HFFc6 (cell line): Measurements from ENCODE around the gene MAPRE2. TPM values are rescaled to one million over a fixed set of nuclear protein-coding genes. Genes with fewer than 3 reads are reported as not detected.

ENCODE experiments used
- DNase-seq: peaks from one replicate; pipeline ENCODE4 v3.0.0-alpha.2; 2018
- H3K27ac Mint-ChIP-seq: 2 replicates; pipeline ENCODE4 v1.8.0; 2020; ENCODE audit warnings: mild to moderate bottlenecking, mixed read lengths
- H3K27me3 Mint-ChIP-seq: 2 replicates; pipeline ENCODE4 v1.8.0; 2021; ENCODE audit warnings: mild to moderate bottlenecking, moderate library complexity, mixed read lengths; ENCODE audit not compliant: insufficient read depth
- H3K36me3 Mint-ChIP-seq: 2 replicates; pipeline ENCODE4 v1.8.0; 2021; ENCODE audit warnings: low read depth, mixed read lengths
- H3K4me1 Mint-ChIP-seq: 2 replicates; pipeline ENCODE4 v1.8.0; 2020; ENCODE audit warnings: low read depth, mixed read lengths
- H3K4me3 Mint-ChIP-seq: 2 replicates; pipeline ENCODE4 v1.8.0; 2020; ENCODE audit warnings: mild to moderate bottlenecking, moderate library complexity, mixed read lengths
- H3K9me3 Mint-ChIP-seq: 2 replicates; pipeline ENCODE4 v1.8.0; 2020; ENCODE audit warnings: mild to moderate bottlenecking, mixed read lengths
- CTCF ChIP-seq: fragments of 200-600 bp; sonication (generic); IDR thresholded peaks from 2 replicates; pipeline ENCODE4 v1.5.0; 2021; ENCODE audit warnings: antibody characterized with exemption, mild to moderate bottlenecking
- total RNA-seq, 6 experiments: library from RNA; stranded (reverse); fragmentation: NEBNext Ultra II Directional; extraction: Animal tissue kit (Norgen Biotek cat#: 25700); gene quantifications; 2 replicates in 1 of 6; 3 replicates in 5 of 6; pipeline ENCODE4 v1.2.3, GENCODE V29; 2021

Gene MAPRE2
- total RNA-seq, 6 experiments from 2014 or later: 22.4 to 39.1 (median 24.4) TPM

- no peak for TF ChIP-seq CTCF
- DNase-seq: no peak
- peaks cover 19% of the 10 kb centered on the region for H3K27me3 Mint-ChIP-seq
- H3K4me1 Mint-ChIP-seq: no peaks in the 10 kb centered on the region
- no peak overlapping the region for H3K4me3 Mint-ChIP-seq
- no peaks in the 10 kb centered on the region for H3K36me3 Mint-ChIP-seq
- H3K9me3 Mint-ChIP-seq: no peaks in the 10 kb centered on the region
- no peak overlapping the region for H3K27ac Mint-ChIP-seq
Measured at GRCh38 chr18:35189510-35189909, 148.3 kb downstream of the MAPRE2 start.

GRCh38 chr18:35190948-35191697 is 149.9 kb downstream of the MAPRE2 start:
- no peak overlapping the region for H3K27ac Mint-ChIP-seq
- H3K9me3 Mint-ChIP-seq: no peaks in the 10 kb centered on the region

GRCh38 chr18:35191698-35192025 is 150.4 kb downstream of the MAPRE2 start:
- H3K36me3 Mint-ChIP-seq: no peaks in the 10 kb centered on the region
- TF ChIP-seq CTCF: no peak
- no peaks in the 10 kb centered on the region for H3K9me3 Mint-ChIP-seq
- H3K27ac Mint-ChIP-seq: no peak overlapping the region
- peaks cover 19% of the 10 kb centered on the region for H3K27me3 Mint-ChIP-seq
- H3K4me1 Mint-ChIP-seq: no peaks in the 10 kb centered on the region
- no peak for DNase-seq
- H3K4me3 Mint-ChIP-seq: no peak overlapping the region; the same call in 1 of the 2 replicates

More at GRCh38 chr18:35190948-35191697, 149.9 kb downstream of the MAPRE2 start:
- H3K4me3 Mint-ChIP-seq: no peak overlapping the region; the same call in 1 of the 2 replicates
- no peaks in the 10 kb centered on the region for H3K36me3 Mint-ChIP-seq
- H3K4me1 Mint-ChIP-seq: no peaks in the 10 kb centered on the region
- TF ChIP-seq CTCF: no peak
- peaks cover 19% of the 10 kb centered on the region for H3K27me3 Mint-ChIP-seq
- DNase-seq: no peak

GRCh38 chr18:35192415-35192814 is 151.2 kb downstream of the MAPRE2 start:
- Mint-ChIP-seq H3K27me3 (peaks cover 17% of the 10 kb centered on the region), H3K36me3 (no peaks in the 10 kb centered on the region), H3K4me1 (no peaks in the 10 kb centered on the region), H3K4me3 (no peak overlapping the region), H3K9me3 (no peaks in the 10 kb centered on the region), H3K27ac (no peak overlapping the region)
- no peak for TF ChIP-seq CTCF
- no peak for DNase-seq

Other genes with a start within 250 kb of the MAPRE2 start
- 10 to 100 TPM in 2 of 6 experiments, 1 to 10 TPM in 4; 8.7 to 10.2 (median 9.3) TPM for gene ZNF397, start 199.6 kb downstream of the MAPRE2 start, total RNA-seq
- gene ZSCAN30, start 248.8 kb downstream of the MAPRE2 start, total RNA-seq: 10 to 100 TPM; 10.9 to 16.1 (median 14.7) TPM